Measurements from ENCODE around the gene LAMP2. TPM values are rescaled to one million over a fixed set of nuclear protein-coding genes. Genes with fewer than 3 reads are reported as not detected.
A peak's percentile ranks its signal among the peaks of the same experiment; 100 is the strongest.

Gene LAMP2
- total and polyA plus RNA-seq, 11 donors, result 15.5 to 111 (median 61.3) TPM

DNA sequence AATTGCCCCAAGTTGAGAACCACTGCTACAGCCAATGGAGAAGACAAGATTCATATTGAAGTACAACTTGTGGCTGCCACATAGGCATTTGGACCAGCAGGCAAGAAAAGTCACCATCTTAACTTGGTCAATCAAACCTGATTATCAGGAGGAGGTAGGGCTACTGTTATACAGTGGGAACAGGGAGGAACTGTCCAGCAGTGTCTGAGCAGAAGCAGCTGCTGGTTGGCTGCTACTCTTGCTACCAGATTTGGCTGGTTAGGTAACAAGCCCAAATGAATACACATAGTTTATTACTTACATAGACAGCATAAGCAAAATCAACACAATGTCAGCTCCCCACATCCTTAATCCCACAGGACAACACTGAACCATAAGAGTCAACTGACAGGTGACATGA lies 67.8 kb downstream of the LAMP2 start:
- intact Hi-C loops (cut with DNase I), result no loop called here
- Histone ChIP-seq H3K36me3 (no peaks in the 10 kb centered on the region), H3K27ac (no peak overlapping the region), H3K27me3 (no peaks in the 10 kb centered on the region), H3K9me3 (no peaks in the 10 kb centered on the region), H3K4me3 (no peak overlapping the region), H3K4me1 (no peaks in the 10 kb centered on the region)
- no peak for DNase-seq
- no peak for TF ChIP-seq POLR2A (IDR thresholded peaks at IDR 0.05)
- TF ChIP-seq, protein P1, sequence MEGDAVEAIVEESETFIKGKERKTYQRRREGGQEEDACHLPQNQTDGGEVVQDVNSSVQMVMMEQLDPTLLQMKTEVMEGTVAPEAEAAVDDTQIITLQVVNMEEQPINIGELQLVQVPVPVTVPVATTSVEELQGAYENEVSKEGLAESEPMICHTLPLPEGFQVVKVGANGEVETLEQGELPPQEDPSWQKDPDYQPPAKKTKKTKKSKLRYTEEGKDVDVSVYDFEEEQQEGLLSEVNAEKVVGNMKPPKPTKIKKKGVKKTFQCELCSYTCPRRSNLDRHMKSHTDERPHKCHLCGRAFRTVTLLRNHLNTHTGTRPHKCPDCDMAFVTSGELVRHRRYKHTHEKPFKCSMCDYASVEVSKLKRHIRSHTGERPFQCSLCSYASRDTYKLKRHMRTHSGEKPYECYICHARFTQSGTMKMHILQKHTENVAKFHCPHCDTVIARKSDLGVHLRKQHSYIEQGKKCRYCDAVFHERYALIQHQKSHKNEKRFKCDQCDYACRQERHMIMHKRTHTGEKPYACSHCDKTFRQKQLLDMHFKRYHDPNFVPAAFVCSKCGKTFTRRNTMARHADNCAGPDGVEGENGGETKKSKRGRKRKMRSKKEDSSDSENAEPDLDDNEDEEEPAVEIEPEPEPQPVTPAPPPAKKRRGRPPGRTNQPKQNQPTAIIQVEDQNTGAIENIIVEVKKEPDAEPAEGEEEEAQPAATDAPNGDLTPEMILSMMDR (IDR thresholded peaks at IDR 0.05), result no peak
- no peak for ATAC-seq

DNA sequence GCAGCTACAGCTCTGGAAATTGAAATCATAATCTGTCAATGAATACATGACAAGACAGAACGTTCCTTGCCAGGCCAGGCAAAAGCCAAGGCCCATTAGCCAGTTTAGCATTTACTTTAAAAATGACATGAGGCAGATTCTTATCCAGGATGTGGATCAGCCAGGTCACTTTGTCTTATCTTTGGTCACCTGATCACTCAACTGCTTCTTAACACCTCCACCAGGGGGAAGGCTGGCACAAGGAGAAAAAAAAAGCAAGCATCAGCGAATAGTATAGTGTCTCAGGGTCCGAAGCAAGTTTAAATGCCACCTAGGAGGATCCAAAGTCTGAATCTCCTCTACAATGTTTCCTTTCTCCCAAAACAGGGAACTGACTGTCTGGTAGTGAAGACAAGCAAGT lies 88.4 kb downstream of the LAMP2 start:
- H3K27me3 ChIP-seq, result peaks cover 0 to 16% (median 0%) of the 10 kb centered on the region in 9 donors
- no peak for DNase-seq
- 14 to 31% (median 22%) methylated on average over 3 of the region's 3 CpGs for WGBS, 4 donors
- TF ChIP-seq, protein P1 (IDR thresholded peaks at IDR 0.05), result peak in 1 of 12 donors; percentile 12
- no peak for TF ChIP-seq POLR2A (IDR thresholded peaks at IDR 0.05)
- intact Hi-C loops (cut with DNase I), result no loop called here
- no peaks in the 10 kb centered on the region for H3K9me3 ChIP-seq
- H3K4me3 ChIP-seq, result no peak overlapping the region
- no peaks in the 10 kb centered on the region for H3K4me1 ChIP-seq
- H3K27ac ChIP-seq, result no peak overlapping the region
- H3K36me3 ChIP-seq, result no peaks in the 10 kb centered on the region
- no peak for ATAC-seq

DNA sequence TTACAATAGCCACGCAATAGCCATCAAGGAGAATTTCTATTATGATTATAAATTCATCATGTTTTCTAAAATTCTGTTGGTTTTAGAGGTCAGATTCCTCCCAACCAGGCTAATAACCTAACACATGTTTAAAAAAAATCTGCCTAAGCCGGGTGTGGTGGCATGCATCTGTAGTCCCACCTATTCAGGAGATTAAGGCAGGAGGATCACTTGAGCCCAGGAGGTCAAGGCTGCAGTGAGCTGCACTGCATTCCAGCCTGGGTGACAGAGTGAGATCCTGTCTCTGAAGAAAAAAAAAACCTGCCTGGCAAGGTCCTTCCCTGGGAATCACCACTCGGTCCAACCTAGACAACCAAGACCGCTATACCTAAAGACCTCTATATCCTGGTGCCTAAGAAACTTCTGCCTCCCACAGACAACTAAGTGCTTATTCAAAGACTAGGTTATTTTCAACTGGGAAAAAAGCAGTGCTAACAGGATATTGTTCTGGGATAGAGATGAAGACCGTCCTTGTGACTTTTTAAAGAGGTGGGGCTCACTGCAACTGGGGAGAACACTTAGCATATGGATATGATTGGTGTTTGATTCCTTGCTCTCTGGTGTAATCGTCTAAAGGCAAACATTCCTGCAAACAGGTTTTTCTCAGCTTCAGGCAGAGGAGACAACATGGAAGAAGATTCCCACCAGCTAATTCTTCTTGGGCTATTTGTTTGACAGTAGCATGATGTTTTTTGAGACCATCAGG lies 89.0 kb downstream of the LAMP2 start:
- Histone ChIP-seq H3K36me3 (no peaks in the 10 kb centered on the region), H3K27ac (no peak overlapping the region), H3K27me3 (peaks cover 0 to 16% (median 0%) of the 10 kb centered on the region in 9 donors), H3K9me3 (no peaks in the 10 kb centered on the region), H3K4me3 (no peak overlapping the region), H3K4me1 (no peaks in the 10 kb centered on the region)
- WGBS, 4 donors, result 60 to 65% (median 64%) methylated on average over 6 of the region's 6 CpGs
- intact Hi-C loops (cut with DNase I), result no loop called here
- DNase-seq (no peak), ATAC-seq (no peak)
- no peak for TF ChIP-seq POLR2A (IDR thresholded peaks at IDR 0.05)
- TF ChIP-seq, protein P1 (IDR thresholded peaks at IDR 0.05), result no peak

DNA sequence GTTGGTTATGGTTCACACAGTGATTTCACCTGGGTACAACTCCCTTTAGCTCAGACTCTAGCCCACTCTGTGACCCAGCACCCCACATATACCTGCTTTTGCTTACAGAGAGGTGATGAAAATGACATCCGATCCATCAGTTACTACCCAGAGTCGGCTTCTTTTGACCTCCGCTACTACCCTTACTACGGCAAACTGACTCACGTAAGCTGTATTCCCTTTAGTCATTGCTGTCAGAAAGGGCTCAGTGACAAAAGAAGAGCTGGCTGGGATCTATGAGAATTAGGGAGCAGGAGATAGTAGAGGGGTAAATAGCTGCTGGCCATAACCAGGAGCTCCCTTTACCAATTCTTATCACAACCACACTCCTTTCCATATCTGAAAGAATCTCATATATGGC lies 90.5 kb downstream of the LAMP2 start:
- no peaks in the 10 kb centered on the region for H3K36me3 ChIP-seq
- 82 to 89% (median 89%) methylated on average over 5 of the region's 5 CpGs for WGBS, 4 donors
- peaks cover 0 to 16% (median 0%) of the 10 kb centered on the region in 9 donors for H3K27me3 ChIP-seq
- H3K4me1 ChIP-seq, result no peaks in the 10 kb centered on the region
- ATAC-seq, result no peak
- H3K9me3 ChIP-seq, result no peaks in the 10 kb centered on the region
- no peak overlapping the region for H3K4me3 ChIP-seq
- no peak for TF ChIP-seq POLR2A (IDR thresholded peaks at IDR 0.05)
- TF ChIP-seq, protein P1 (IDR thresholded peaks at IDR 0.05), result no peak
- no peak for DNase-seq
- no peak overlapping the region for H3K27ac ChIP-seq
- intact Hi-C loops (cut with DNase I), result no loop called here

Other genes with a start within 250 kb of the LAMP2 start
- 1 to 10 TPM; 5.3 to 8.9 (median 7.1) TPM for gene ZBTB33, start 218.5 kb downstream of the LAMP2 start, total RNA-seq
- 1 to 10 TPM; 1.6 to 5.2 TPM for gene ZBTB33, start 218.5 kb downstream of the LAMP2 start, polyA plus RNA-seq
- 1 to 10 TPM in 1 of 9 donors, under 1 TPM in 8; 0.07 to 2.4 (median 0.37) TPM for gene TMEM255A, start 157.8 kb downstream of the LAMP2 start, total RNA-seq
- under 1 TPM; 0.04 to 0.15 TPM for gene TMEM255A, start 157.8 kb downstream of the LAMP2 start, polyA plus RNA-seq
- 1 to 10 TPM in 2 of 9 donors, under 1 TPM in 5, not detected in 2; 0.09 to 6.5 (median 0.13) TPM for gene ATP1B4, start 107.2 kb downstream of the LAMP2 start, total RNA-seq
- under 1 TPM in 1 of 2 donors, not detected in 1; 0.15 TPM for gene ATP1B4, start 107.2 kb downstream of the LAMP2 start, polyA plus RNA-seq
- 10 to 100 TPM; 13.4 to 28.5 (median 19.7) TPM for gene CUL4B, start 91.7 kb upstream of the LAMP2 start, total RNA-seq
- 10 to 100 TPM in 1 of 2 donors, 1 to 10 TPM in 1; 7.5 to 13.7 TPM for gene CUL4B, start 91.7 kb upstream of the LAMP2 start, polyA plus RNA-seq
- gene MCTS1, start 134.8 kb upstream of the LAMP2 start, total RNA-seq, result 10 to 100 TPM; 17.6 to 47.3 (median 34.1) TPM
- gene MCTS1, start 134.8 kb upstream of the LAMP2 start, polyA plus RNA-seq, result 10 to 100 TPM; 41.1 to 43.8 TPM
- gene C1GALT1C1, start 160.8 kb upstream of the LAMP2 start, total RNA-seq, result 10 to 100 TPM; 14.7 to 25.5 (median 18.5) TPM
- gene C1GALT1C1, start 160.8 kb upstream of the LAMP2 start, polyA plus RNA-seq, result 10 to 100 TPM; 12.9 to 29.3 TPM

All from heart left ventricle (tissue), 16 donors.